HCT116 (cell line): ENCODE results near the gene DGKK. TPM values are rescaled to one million over a fixed set of nuclear protein-coding genes. Genes with fewer than 3 reads are reported as not detected.

ENCODE experiments used
- ATAC-seq: fragments of 200-7000 bp; cut with Tn5 transposase; 2 replicates; pipeline ENCODE4 v1.9.1; 2020; ENCODE audit warnings: mild to moderate bottlenecking, moderate library complexity
- BruUV-seq: library from RNA; stranded (reverse); fragments of 400-500 nt; replicated peaks from 2 replicates; lab custom pipeline; 2021; lab: Mats Ljungman, UMichigan
- CTCF ChIA-PET: fragments of 300-600 bp; sonication (Branson Sonifier 250); formaldehyde crosslinking; loops from one replicate; lab custom pipeline; 2021; ENCODE audit warnings: antibody characterized with exemption; lab: Charles Lee
- POLR2A ChIA-PET: fragments of 300-600, 350-600 bp; sonication (Branson Sonifier 250); formaldehyde crosslinking; loops from one replicate; lab custom pipeline; 2021; ENCODE audit warnings: antibody characterized with exemption; lab: Charles Lee
- RAD21 ChIA-PET, 2 experiments: fragments of 300-600 bp; sonication (Branson Sonifier 250); formaldehyde crosslinking; loops; one replicate each; lab custom pipeline; 2023; ENCODE audit warnings: low total read pairs in 2 of 2; ENCODE audit not compliant: uncharacterized antibody in 2 of 2, unreplicated experiment in 2 of 2, low non-redundant PET in 1 of 2; lab: Charles Lee
- DNase-seq: peaks from one replicate; pipeline ENCODE4 v3.0.0-alpha.2; 2010; ENCODE audit warnings: low read depth, low spot score
- H2AFZ ChIP-seq: fragments of 200-600 bp; shearing (Covaris generic), sonication (generic); 2 replicates; pipeline ENCODE4 v1.6.1; 2017; ENCODE audit warnings: low read depth, mixed run types, mixed read lengths, antibody characterized with exemption, low read length; ENCODE audit not compliant: poor library complexity, severe bottlenecking
- H3K27ac ChIP-seq: 2 replicates; pipeline ENCODE4 v1.5.1; 2012; ENCODE audit warnings: low read depth, low read length
- H3K27me3 ChIP-seq: fragments of 200-600 bp; sonication (generic); 2 replicates; pipeline ENCODE4 v1.6.1; 2016; ENCODE audit warnings: mixed run types, low read length, mixed read lengths; ENCODE audit not compliant: insufficient read depth
- H3K36me3 ChIP-seq, 2 experiments: fragments of 200-500 bp in 1 of 2; fragments of 200-600 bp in 1 of 2; sonication (Bioruptor generic) in 1 of 2; sonication (generic) in 1 of 2; 2 replicates each; pipeline versions ENCODE4 v1.5.1 to v1.6.1; 2014 to 2016; ENCODE audit warnings: low read length in 2 of 2, inconsistent platforms in 1 of 2, mixed read lengths in 1 of 2, mixed run types in 1 of 2; ENCODE audit not compliant: insufficient read depth in 2 of 2, control insufficient read depth in 1 of 2
- H3K4me1 ChIP-seq, 2 experiments: fragments of 200-600 bp in 1 of 2; sonication (generic) in 1 of 2; 2 replicates each; pipeline versions ENCODE4 v1.5.1 to v1.6.1; 2012 to 2017; ENCODE audit warnings: low read length in 2 of 2, inconsistent platforms in 1 of 2, mild to moderate bottlenecking in 1 of 2, mixed read lengths in 1 of 2, mixed run types in 1 of 2, moderate library complexity in 1 of 2; ENCODE audit not compliant: insufficient read depth in 2 of 2, control insufficient read depth in 1 of 2
- H3K4me2 ChIP-seq: fragments of 200-600 bp; sonication (generic); 2 replicates; pipeline ENCODE4 v1.6.1; 2017; ENCODE audit warnings: mixed run types, low read length, mixed read lengths
- H3K4me3 ChIP-seq, 2 experiments: fragments of 200-600 bp in 1 of 2; sonication (generic) in 1 of 2; replicated peaks in 1 of 2; 2 replicates each; pipeline ENCODE4 v1.5.1; 2011 to 2016; ENCODE audit warnings: low read length in 2 of 2, control low read depth in 1 of 2, low read depth in 1 of 2, mild to moderate bottlenecking in 1 of 2, mixed read lengths in 1 of 2, mixed run types in 1 of 2
- H3K79me2 ChIP-seq: fragments of 200-600 bp; sonication (generic); 2 replicates; pipeline ENCODE4 v1.6.1; 2017; ENCODE audit warnings: mild to moderate bottlenecking, mixed run types, low read length, moderate library complexity, mixed read lengths; ENCODE audit not compliant: insufficient read depth
- H3K9ac ChIP-seq: fragments of 200-600 bp; sonication (generic); 2 replicates; pipeline ENCODE4 v1.6.1; 2016; ENCODE audit warnings: low read length, mixed read lengths
- H3K9me2 ChIP-seq: fragments of 200-600 bp; sonication (generic), shearing (Covaris generic); 2 replicates; pipeline ENCODE4 v1.6.1; 2017; ENCODE audit warnings: mixed run types, mild to moderate bottlenecking, moderate library complexity; ENCODE audit not compliant: insufficient read depth
- H3K9me3 ChIP-seq, 2 experiments: fragments of 200-500 bp in 1 of 2; fragments of 200-600 bp in 1 of 2; sonication (Bioruptor generic) in 1 of 2; sonication (generic) in 1 of 2; 2 replicates each; pipeline ENCODE4 v1.6.1; 2014 to 2017; ENCODE audit warnings: low read length in 2 of 2, mixed read lengths in 2 of 2, inconsistent platforms in 1 of 2, low read depth in 1 of 2, mild to moderate bottlenecking in 1 of 2, mixed run types in 1 of 2, moderate library complexity in 1 of 2; ENCODE audit not compliant: control insufficient read depth in 1 of 2, insufficient read depth in 1 of 2
- H4K20me1 ChIP-seq: fragments of 200-600 bp; sonication (generic), shearing (Covaris generic); 2 replicates; pipeline ENCODE4 v1.6.1; 2017; ENCODE audit warnings: mixed run types, mild to moderate bottlenecking, moderate library complexity; ENCODE audit not compliant: insufficient read depth
- ATF3 ChIP-seq: IDR thresholded peaks from 2 replicates; pipeline ENCODE4 v1.6.1; 2012
- CBX3 ChIP-seq: IDR thresholded peaks from 2 replicates; pipeline ENCODE4 v1.6.1; 2012; ENCODE audit warnings: low read depth
- CEBPB ChIP-seq: IDR thresholded peaks from 2 replicates; pipeline ENCODE4 v1.6.1; 2012; ENCODE audit warnings: low read depth
- CTCF ChIP-seq, 3 experiments: fragments of 200-600 bp in 1 of 3; sonication (generic) in 1 of 3; IDR thresholded peaks in 2 of 3; conservative IDR thresholded peaks in 1 of 3; 2 replicates each; pipeline ENCODE4 v1.5.1; 2012 to 2017; ENCODE audit warnings: low read depth in 2 of 3, low read length in 2 of 3, antibody characterized with exemption in 1 of 3, borderline replicate concordance in 1 of 3, control low read depth in 1 of 3, mild to moderate bottlenecking in 1 of 3, mixed read lengths in 1 of 3, mixed run types in 1 of 3, moderate library complexity in 1 of 3; ENCODE audit not compliant: insufficient read depth in 1 of 3
- ELF1 ChIP-seq: IDR thresholded peaks from 2 replicates; pipeline ENCODE4 v1.6.1; 2012; ENCODE audit warnings: low read depth, borderline replicate concordance
- EZH2 ChIP-seq: fragments of 200-600 bp; sonication (generic); IDR thresholded peaks from 2 replicates; pipeline ENCODE4 v1.6.1; 2017; ENCODE audit warnings: antibody characterized with exemption, mixed run types
- JUND ChIP-seq: IDR thresholded peaks from 2 replicates; pipeline ENCODE4 v1.6.1; 2012
- POLR2A ChIP-seq: IDR thresholded peaks from 2 replicates; pipeline ENCODE4 v1.7.0; 2011; ENCODE audit warnings: borderline replicate concordance; ENCODE audit not compliant: insufficient read depth, insufficient read length; ENCODE audit errors: extremely low read depth
- POLR2AphosphoS5 ChIP-seq: IDR thresholded peaks from 2 replicates; pipeline ENCODE4 v1.6.1; 2011; ENCODE audit warnings: mild to moderate bottlenecking, low read depth, low read length, moderate library complexity
- REST ChIP-seq: IDR thresholded peaks from 2 replicates; pipeline ENCODE4 v1.6.1; 2012; ENCODE audit warnings: low read depth
- TCF7L2 ChIP-seq: IDR thresholded peaks from 2 replicates; pipeline ENCODE4 v1.7.0; 2011; ENCODE audit warnings: borderline replicate concordance, inconsistent platforms; ENCODE audit not compliant: insufficient read depth, insufficient read length; ENCODE audit errors: extremely low read depth
- ZBTB33 ChIP-seq: IDR thresholded peaks from 2 replicates; pipeline ENCODE4 v1.6.1; 2011; ENCODE audit warnings: mild to moderate bottlenecking, low read length, moderate library complexity; ENCODE audit not compliant: insufficient replicate concordance; ENCODE audit errors: extremely low read depth
- ZFX ChIP-seq: fragments of 450-650 bp; IDR thresholded peaks from 2 replicates; pipeline ENCODE4 v1.6.1; 2017
- ZNF274 ChIP-seq: fragments of 200-500 bp; sonication (Bioruptor generic); IDR thresholded peaks from 2 replicates; pipeline ENCODE4 v1.6.1; 2014; ENCODE audit warnings: mild to moderate bottlenecking, low read depth, low read length, inconsistent platforms
- intact Hi-C: fragments of 100-400 bp; cut with micrococcal nuclease; formaldehyde crosslinking; loops from 2 replicates; pipeline ENCODE4 v1.10.0; 2022
- total RNA-seq: library from RNA; stranded (reverse); gene quantifications from one replicate; pipeline ENCODE4 v1.2.1, GENCODE V29; 2021; ENCODE audit not compliant: unreplicated experiment

Gene DGKK
- total RNA-seq, 1 experiment from 2014 or later: not detected

GRCh38 chrX:50471390-50471789 is 765 bp upstream of the DGKK start:
- CTCF ChIA-PET: no interaction called here
- Histone ChIP-seq H4K20me1 (no peaks in the 10 kb centered on the region), H3K9me2 (no peaks in the 10 kb centered on the region), H3K9ac (no peak overlapping the region), H3K4me2 (no peak overlapping the region), H3K27ac (no peak overlapping the region), H3K27me3 (peaks cover 12% of the 10 kb centered on the region; the same call in 1 of the 2 replicates), H3K4me3 (no peak overlapping the region), H2AFZ (no peak overlapping the region), H3K9me3 (no peaks in the 10 kb centered on the region), H3K4me1 (no peaks in the 10 kb centered on the region), H3K79me2 (no peaks in the 10 kb centered on the region), H3K36me3 (no peaks in the 10 kb centered on the region)
- RAD21 ChIA-PET: no interaction called here
- POLR2A ChIA-PET: no interaction called here
- intact Hi-C loops: loop anchor here (10.0 kb wide), 1 partner anchor 57 kb away; no protein-coding TSS in a partner anchor
- DNase-seq (no peak), ATAC-seq (no peak)
- no TSS peak for BruUV-seq
- no peak for TF ChIP-seq CTCF (IDR thresholded peaks at IDR 0.05 in 2 of 3, conservative IDR thresholded peaks at IDR 0.05 in 1 of 3; ENCODE audit: borderline replicate concordance in 1 of 3, insufficient read depth in 1 of 3, low read depth in 2 of 3, low read length in 2 of 3)
- no peak for TF ChIP-seq ELF1
- no peak for TF ChIP-seq TCF7L2
- no peak for TF ChIP-seq ZNF274
- TF ChIP-seq ZBTB33: no peak
- no peak for TF ChIP-seq ATF3
- TF ChIP-seq REST: no peak
- no peak for TF ChIP-seq CEBPB
- TF ChIP-seq EZH2: no peak
- TF ChIP-seq CBX3: no peak
- TF ChIP-seq JUND: no peak
- TF ChIP-seq POLR2AphosphoS5: no peak
- TF ChIP-seq POLR2A: no peak
- no peak for TF ChIP-seq ZFX
